GM12875 (cell line): ENCODE results near the gene PPIA.

Source experiments
- H3K4me3 ChIP-seq: one replicate; pipeline ENCODE4 v1.5.1; 2011; ENCODE audit warnings: low read depth, low read length, control low read depth
- TF ChIP-seq, protein P1 (sequence below): IDR thresholded peaks from 2 replicates; pipeline ENCODE4 v1.5.1; 2011; ENCODE audit warnings: low read depth, mild to moderate bottlenecking, control low read depth, inconsistent platforms, low read length, moderate library complexity, borderline replicate concordance; ENCODE audit not compliant: insufficient read depth

The PPIA gene

DNA sequence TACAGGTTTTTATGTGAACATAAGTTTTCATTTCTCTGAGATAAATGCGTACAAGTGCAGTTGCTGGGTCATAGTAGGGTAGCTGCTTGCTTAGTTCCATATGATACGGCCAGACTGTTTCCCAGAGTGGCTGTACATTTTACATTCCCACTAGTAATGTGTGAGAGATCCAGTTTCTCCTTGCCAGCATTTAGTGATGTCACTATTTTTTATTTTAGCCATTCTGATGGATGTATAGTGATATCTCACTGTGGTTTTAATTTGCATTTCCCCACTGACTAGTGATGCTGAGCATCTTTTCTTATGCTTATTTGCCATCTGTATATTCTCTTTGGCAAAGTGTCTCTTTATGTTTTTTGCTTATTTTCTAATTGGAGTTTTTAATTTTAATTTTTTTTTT lies 43.7 kb upstream of the PPIA start:
- TF ChIP-seq, protein P1, sequence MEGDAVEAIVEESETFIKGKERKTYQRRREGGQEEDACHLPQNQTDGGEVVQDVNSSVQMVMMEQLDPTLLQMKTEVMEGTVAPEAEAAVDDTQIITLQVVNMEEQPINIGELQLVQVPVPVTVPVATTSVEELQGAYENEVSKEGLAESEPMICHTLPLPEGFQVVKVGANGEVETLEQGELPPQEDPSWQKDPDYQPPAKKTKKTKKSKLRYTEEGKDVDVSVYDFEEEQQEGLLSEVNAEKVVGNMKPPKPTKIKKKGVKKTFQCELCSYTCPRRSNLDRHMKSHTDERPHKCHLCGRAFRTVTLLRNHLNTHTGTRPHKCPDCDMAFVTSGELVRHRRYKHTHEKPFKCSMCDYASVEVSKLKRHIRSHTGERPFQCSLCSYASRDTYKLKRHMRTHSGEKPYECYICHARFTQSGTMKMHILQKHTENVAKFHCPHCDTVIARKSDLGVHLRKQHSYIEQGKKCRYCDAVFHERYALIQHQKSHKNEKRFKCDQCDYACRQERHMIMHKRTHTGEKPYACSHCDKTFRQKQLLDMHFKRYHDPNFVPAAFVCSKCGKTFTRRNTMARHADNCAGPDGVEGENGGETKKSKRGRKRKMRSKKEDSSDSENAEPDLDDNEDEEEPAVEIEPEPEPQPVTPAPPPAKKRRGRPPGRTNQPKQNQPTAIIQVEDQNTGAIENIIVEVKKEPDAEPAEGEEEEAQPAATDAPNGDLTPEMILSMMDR: no peak
- no peak overlapping the region for H3K4me3 ChIP-seq

DNA sequence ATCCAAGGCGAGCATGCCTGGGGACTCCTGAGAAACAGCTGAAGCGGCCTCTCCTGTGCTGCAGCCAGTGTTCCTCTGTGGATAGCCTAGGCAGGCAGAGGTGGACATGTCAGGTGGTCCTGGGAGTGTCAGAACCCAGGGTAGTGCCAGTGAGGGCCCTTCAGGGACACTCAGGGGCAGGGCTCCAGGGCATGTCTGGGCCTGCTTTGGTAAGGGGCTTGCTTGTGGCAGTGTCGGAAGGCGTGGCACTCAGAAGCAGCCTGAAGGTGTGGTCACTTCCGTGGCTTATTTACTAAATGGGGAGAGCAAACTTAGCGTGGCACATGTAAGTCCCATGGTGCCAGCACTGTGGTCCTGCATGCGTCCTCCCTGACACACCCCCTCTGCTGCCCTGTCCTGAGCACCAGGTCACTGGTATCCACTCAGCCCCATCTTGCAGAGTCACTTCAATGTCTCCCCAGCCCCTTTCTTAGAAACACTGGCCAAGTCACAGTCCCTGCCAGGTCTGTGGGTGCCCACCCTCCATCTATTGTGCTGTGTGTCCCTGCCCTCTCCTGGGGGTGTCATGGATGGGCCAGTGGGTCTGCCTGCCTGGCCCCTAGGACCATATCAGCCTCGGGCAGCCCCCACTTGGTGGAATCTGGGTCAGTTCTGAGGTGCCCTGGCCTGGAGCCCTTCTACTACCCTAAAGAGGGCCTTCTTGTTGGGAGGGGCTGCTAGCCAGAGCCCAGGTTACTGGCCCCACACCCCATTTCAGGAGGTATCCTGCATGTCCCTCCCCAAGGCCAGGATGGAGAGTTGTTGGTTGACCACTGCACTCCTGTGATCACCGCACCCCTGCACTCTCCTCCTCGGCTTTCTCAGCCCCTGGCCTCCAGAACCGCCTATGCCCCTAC lies 41.4 kb upstream of the PPIA start:
- H3K4me3 ChIP-seq: no peak overlapping the region
- TF ChIP-seq, protein P1: no peak

DNA sequence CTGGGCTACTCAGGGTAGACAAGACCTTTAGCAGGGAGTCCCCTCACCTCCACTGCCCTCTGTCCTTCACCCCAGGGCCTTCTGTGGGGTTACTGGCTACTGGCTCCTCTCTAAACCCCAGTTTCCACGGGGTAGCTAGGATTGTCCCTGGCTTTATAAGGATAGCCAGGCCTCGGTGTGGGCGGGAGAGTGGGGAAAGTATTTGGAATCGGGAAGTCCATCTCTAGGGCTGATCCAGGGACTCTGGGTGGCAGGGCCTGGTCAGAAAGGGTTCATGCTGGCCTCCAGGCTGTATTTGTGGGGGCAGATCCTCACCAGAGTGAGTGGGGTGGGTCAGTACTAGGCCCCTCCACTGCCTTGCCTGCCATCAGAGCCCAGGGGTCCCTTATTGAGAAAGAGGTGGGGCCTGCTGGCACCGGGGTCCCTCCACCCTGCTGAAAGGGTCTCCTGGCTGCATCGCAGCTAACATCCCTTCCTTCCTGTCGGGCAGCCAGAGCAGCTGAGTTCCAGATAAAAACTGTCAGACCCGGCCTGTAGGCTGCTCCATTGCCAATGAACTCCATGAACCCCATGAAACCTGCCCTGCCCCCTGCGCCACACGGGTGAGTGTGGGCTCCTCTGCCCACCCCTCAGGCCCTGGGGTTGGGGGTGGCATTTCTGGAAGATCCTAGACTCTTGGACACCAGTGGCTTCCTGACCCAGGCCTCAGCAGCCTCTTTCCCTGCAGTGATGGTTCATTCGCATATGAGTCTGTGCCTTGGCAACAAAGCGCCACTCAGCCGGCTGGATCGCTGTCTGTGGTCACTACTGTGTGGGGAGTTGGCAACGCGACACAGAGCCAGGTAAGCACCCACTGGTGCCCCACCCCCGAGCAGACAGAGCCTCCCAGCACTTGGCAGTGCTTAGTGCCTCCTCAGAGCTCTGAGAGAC lies 40.5 kb upstream of the PPIA start:
- no peak overlapping the region for H3K4me3 ChIP-seq
- TF ChIP-seq, protein P1: no peak

DNA sequence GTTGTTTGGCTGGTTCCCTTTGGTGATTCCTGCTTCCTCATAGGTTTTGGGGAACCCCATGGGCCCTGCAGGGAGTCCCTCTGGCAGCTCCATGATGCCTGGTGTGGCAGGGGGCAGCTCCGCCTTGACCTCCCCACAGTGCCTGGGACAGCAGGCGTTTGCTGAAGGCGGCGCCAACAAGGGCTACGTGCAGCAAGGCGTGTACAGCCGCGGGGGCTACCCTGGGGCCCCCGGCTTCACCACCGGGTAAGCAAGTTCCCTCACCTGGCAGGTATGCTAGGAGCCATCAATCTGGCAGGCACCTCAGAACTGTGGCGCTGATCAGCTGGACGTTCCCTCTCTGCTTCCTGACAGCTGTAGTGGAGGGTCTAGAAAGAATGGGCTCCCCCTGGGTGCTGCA lies 39.6 kb upstream of the PPIA start:
- no peak overlapping the region for H3K4me3 ChIP-seq
- TF ChIP-seq, protein P1: no peak

DNA sequence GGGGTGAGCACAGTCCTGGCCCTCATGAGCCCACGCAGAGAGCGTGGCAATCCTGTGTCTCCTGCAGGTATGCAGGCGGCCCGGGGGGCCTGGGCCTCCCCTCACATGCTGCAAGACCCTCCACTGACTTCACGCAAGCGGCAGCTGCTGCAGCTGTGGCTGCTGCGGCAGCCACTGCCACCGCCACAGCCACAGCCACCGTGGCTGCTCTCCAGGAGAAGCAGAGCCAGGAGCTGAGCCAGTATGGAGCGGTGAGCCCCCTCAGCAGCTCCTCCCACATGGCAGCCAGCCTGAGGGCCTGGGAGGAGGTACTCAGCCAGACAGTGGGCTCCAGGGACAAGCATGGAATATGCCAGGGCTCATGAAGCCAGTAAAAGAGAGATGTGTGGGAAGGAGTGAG lies 39.2 kb upstream of the PPIA start:
- TF ChIP-seq, protein P1: no peak

DNA sequence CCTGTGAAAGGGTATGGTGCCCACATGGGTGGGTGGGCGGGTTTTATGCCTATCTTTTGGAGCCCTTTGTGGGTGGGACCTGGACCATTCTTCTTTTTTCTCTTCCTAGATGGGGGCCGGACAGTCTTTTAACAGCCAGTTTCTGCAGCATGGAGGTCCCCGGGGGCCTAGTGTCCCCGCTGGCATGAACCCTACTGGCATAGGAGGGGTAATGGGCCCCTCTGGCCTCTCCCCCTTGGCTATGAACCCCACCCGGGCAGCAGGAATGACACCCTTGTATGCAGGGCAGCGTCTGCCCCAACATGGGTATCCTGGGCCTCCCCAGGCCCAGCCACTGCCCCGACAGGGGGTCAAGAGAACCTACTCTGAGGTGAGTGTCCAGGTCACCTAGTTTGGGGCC lies 38.7 kb upstream of the PPIA start:
- no peak overlapping the region for H3K4me3 ChIP-seq
- TF ChIP-seq, protein P1: no peak

More for the DNA sequence above, 39.2 kb upstream of the PPIA start:
- H3K4me3 ChIP-seq: no peak overlapping the region
